Dermis blood vessel endothelial cell (primary cell): Measurements from ENCODE around the gene KRTAP5-4. TPM values are rescaled to one million over a fixed set of nuclear protein-coding genes. Genes with fewer than 3 reads are reported as not detected.
A peak's percentile ranks its signal among the peaks of the same experiment; 100 is the strongest.
"Not testable (repeated sequence)": the region's sequence is repeated elsewhere in the genome, so short reads cannot be mapped to it uniquely, and the experiment has no call there.

Experiments
- DNase-seq: peaks from one replicate; pipeline ENCODE4 v3.0.0; 2010
- total RNA-seq: library from RNA; depleted of rRNA; stranded (reverse); fragments of >200 nt; gene quantifications from 2 replicates; pipeline ENCODE4 v1.2.3, GENCODE V29; 2014

KRTAP5-4 gene
- total RNA-seq, 1 donor from 2014 or later: not detected

DNA sequence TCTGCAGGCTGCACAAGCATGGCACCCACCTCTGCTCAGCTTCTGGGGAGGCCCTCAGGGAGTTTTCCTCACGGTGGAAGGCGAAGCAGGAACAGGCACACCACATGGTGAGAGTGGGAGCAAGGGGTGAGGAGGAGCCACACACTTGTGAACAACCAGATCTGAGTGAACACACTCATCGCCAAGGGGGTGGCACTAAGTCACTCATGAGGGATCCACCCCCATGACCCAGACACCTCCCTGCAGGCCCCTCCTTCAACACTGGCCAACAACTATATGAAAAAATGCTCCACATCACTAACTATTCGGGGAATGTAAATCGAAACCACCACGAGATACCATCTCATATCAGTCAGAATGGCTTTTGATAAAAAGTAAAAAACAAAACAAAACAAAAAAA, 23.1 kb downstream of the KRTAP5-4 start:
- DNase-seq: no peak

DNA sequence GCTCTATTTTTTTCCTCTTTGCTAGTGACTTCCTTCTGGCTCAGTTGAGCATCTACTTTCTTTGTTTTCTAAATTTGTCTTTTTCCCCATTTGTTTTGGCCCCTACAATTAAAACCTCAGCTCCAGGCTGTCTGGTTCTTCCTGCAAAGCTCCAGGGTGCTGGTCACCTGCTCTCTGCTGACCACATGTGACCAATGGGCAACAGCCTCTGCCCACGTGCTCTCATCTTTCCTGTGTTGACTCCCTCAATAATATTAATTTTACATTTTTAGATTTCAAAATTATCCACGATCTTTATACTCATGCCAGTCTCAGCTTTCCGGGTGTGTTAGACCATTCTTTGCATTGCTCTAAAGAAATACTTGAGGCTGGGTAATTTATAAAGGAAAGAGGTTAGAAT, 23.5 kb downstream of the KRTAP5-4 start:
- DNase-seq: not testable (repeated sequence)

DNA sequence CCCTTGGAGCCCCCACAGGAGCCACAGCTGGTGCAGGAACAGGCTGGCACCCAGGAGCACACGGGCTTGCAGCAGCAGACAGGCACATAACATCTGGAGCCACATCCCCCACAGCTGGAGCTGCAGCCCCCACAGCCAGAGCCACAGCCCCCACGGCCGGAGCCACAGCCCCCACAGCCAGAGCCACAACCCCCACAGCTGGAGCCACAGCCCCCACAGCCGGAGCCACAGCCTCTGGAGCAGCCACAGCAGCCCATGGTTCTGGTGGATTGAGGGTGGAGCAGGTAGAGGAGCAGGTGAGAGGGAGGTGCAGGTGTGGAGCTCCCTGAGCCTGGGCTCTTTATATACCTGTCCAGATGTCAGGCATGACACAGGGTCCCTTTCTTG, 24.0 kb downstream of the KRTAP5-4 start, which contains the start of gene KRTAP5-2:
Gene KRTAP5-2 (minus strand): TSS at position 301 of the 387 bp plus-strand sequence. CDS start 44 bp downstream, at position 257.
- no peak for DNase-seq

DNA sequence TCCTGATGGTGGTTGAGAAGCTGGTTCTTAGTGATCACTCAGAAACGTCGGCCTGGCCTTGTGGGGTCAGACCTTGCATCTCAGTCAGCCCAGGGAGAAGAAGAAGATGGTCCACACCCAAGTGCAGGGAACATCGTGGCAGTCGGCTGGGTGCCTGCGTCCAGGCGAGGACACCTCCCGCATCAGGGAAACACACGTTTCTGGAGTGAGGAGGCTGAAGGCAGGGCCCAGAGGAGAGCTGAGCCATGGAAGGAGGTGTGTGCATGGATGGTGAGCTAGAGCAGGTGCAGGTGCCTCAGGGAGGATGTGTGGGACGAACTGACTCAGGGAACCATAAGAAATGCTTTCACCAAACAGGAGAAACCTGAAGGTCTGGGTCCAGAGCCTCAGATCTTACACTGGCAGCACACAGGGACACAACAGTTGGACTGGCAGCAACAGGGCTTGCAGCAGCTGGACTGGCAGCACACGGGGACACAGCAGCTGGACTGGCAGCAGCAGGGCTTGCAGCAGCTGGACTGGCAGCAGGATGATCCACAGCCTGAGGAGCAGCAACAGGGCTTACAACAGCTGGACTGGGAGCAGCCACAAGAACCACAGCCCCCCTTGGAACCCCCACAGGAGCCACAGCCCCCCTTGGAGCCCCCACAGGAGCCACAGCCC, 24.5 kb downstream of the KRTAP5-4 start:
- no peak for DNase-seq

DNA sequence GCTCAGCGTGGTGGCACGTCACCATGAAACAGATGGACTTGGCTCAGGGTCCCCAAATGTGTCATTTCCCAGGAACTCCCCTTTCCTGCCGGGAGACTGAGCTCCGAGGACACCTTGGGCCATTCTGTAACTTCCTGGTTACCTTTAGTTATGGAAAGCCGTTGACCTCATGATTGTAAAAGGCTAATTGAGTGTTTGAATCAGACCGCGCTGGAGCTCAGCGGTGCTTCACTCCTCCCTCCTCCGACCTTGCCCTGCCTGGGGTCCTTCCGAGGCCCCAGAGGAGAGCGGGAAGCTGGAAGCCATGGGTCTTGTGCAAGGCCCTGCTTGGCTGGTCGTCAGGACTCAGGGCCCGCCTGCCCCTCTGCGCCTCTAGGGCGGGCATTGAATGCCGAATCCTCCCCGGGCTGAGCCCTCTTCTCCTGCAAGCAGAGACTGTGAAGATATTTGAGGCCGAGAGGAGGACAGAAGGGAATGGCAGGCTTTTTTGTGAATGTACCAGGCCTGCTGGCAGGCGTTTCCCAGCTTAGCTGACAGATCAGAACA, 25.3 kb downstream of the KRTAP5-4 start:
- not testable (repeated sequence) for DNase-seq

DNA sequence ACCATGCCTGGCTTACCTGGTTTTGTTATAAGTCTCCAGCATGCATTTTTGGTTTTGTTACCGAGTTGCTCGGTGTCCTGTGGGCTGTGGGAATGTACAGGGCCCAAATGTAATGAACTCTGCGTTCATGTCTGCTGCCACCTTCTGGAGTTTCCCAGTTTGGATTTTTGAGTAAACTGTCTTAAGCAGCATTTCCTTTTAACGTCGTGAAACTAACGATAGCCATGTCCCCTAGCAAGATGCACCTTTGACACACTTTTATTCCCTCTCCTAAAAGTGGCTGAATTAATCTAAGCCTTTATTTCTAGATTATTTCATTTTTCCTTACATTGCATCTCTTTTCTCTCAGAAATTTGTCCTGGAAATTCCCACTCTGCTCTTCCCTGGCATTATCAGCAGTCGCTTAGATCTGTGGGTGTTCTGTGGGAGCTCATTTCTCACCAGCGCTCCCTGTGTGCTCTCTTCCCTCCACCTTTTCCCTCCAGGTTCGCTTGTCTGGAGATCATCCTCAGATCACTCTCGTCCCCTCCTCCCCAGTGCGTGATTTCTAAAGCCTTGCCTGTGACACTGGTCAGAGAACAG, 25.9 kb downstream of the KRTAP5-4 start:
- DNase-seq: peak; percentile 30

DNA sequence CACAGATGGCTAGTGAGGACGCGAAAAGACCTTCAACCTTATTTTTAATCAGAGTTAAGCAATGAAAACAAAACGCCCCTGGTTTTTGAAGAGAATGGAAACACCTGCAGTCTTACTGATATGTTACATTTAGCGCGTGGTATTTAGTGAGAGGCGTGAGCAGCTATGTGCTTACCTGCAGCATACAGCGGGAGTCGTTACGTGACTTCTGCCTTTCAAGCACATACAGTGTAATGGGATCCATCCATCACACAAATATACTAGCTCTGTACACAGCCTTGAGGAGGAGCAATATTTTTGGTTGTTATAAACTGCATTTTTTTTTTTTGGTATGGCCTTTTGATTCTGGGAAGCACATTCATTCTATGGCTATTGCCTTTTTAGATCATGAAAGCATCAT, 29.3 kb downstream of the KRTAP5-4 start:
- no peak for DNase-seq

DNA sequence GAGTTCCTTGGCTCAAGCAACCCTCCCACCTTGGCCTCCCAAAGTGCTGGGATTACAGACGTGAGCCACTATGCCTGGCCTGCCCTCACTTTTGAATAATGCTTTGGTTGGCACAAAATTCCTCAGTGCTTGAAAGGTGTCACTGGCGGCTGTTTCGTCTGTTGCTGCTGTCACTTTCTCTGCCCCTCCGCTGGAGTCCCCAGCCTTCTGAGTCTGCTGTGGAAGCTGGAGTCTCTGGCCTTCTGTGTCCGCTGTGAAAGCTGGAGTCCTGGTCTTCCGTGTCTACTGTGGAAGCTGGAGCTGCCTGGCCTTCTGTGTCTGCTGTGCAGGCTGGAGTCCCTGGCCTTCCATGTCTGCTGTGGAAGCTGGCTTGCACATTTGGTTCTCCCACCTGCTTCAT, 31.9 kb downstream of the KRTAP5-4 start:
- DNase-seq: no peak

DNA sequence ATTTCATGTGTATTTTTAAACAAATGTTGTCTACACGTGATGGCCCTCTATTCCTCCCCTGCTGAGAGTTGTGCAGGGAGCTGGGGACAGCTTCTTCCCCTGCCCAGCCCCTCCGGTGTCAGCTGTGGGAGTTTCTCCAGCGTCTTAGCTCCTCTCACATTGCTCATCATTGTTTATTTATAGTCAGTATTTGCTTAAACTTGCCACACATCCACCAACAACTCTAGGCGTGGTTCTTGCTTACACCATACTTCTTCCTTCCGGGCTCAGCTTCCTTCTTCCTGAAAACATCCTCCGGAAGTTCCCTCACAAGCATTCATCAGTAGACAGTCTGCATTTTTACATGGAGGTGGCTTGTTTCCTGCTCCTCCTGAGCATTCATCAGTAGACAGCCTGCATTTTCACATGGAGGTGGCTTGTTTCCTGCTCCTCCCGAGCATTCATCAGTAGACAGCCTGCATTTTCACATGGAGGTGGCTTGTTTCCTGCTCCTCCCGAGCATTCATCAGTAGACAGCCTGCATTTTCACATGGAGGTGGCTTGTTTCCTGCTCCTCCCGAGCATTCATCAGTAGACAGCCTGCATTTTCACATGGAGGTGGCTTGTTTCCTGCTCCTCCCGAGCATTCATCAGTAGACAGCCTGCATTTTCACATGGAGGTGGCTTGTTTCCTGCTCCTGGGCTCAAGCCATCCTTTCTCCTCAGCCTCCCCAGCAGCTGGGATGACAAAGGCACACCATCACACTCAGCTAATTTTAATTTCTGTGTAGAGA, 32.6 kb downstream of the KRTAP5-4 start:
- DNase-seq: peak; percentile 29

DNA sequence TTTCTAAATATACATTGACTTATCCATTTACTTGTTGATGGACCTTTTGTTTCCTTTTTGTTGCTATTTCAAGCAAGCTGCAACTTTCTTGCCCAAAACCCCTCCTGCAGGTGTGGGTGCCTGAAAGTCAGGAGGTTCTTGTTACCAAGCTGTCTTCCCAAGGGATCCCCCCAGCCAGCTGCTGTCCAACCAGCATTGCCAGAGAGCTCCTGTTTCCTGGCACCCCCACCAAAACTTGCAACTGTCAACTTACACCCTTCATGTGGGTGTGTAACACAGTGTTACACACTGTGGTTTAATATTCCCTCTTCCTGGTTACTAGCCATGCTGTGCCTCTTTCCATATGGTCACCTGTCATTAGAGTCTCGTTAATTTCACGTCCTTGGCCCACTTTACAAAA, 35.2 kb downstream of the KRTAP5-4 start:
- no peak for DNase-seq

DNA sequence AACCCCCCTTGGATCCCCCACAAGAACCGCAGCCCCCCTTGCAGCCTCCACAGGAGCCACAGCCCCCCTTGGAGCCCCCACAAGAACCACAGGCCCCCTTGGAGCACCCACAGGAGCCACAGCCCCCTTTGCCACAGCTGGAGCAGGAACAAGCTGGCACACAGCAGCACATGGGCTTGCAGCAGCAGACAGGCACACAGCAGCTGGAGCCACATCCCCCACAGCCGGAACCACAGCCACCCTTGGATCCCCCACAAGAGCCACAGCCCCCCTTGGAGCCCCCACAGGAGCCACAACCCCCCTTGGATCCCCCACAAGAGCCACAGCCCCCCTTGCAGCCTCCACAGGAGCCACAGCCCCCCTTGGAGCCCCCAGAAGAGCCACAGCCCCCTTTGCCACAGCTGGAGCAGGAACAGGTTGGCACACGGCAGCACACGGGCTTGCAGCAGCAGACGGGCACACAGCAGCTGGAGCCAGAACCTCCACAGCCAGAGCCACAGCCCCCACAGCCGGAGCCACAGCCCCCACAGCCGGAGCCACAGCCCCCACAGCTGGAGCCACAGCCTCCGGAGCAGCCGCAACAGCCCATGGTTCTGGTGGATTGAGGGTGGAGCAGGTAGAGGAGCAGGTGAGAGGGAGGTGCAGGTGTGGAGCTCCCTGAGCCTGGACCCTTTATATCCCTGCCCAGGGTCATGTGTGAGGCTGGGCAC, 37.1 kb downstream of the KRTAP5-4 start, which contains the start of gene KRTAP5-1:
Gene KRTAP5-1 (minus strand): TSS at position 623 of the 710 bp plus-strand sequence. CDS start 34 bp downstream, at position 589.
- DNase-seq: not testable (repeated sequence)

DNA sequence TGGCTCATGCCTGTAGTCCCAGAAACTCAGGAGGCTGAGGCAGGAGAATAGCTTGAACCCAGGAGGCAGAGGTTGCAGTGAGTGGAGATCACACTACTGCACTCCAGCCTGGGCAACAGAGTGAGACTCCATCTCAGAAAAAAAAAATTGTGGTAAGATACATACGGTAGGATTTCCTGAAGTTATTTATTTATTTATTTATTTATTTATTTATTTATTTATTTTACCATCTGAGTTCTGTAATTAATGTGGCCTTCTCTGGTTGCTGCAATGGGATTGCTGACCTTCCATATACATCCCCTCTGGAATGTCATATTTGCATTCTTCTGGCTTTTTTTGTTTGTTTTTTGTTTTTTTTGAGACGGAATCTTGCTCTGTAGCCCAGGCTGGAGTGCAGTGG, 39.0 kb downstream of the KRTAP5-4 start:
- not testable (repeated sequence) for DNase-seq

DNA sequence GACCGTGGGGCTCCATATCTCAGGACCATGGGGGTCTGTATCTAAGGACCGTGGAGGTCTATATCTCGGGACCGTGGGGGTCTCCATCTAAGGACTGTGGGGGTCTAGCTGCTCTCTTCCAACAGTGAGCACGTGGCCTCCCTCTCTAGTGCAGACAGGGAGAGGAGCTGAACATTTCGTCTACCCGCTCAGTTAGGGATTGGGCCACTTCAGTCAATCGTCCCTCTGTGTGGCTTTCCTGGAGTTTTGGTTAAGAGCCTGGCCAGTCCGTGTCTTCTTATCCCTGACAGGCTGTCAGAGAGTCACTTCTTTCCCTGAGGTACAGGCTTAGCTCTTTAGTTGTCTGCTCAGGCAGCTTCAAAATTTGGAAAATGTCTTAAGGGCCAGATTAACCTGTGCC, 40.0 kb downstream of the KRTAP5-4 start:
- DNase-seq: no peak

DNA sequence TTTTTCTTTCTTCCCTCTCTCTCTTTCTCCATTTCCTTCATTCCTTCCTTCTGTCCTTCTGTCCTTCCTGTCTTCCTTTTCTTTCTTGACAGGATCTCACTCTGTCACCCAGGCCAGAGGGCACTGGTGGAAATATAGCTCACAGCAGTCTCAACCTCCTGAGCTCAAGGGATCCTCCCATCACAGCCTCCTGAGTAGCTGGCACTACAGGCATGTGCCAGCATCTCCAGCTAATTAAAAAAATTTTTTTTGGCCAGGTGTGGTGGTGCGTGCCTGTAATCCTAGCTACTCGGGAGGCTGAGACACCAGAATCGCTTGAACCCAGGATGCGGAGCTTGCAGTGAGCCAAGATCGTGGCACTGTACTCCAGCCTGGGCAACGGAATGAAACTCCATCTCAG, 45.1 kb downstream of the KRTAP5-4 start:
- no peak for DNase-seq

DNA sequence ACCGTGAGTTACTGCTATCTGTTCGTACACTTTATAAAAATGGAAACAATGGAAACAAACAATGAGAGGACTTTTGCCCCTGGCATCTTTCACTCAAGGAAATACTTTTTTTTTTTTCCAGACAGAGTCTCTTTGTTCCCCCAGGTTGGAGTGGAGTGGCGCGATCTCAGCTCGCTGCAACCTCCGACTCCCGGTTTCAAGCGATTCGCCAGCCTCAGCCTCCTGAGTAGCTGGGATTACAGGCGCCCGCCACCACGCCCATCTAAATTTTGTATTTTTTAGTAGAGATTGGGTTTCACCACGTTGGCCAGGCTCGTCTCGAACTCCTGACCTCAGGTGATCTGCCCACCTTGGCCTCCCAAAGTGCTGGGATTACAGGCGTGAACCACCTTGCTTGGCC, 46.2 kb downstream of the KRTAP5-4 start:
- not testable (repeated sequence) for DNase-seq

DNA sequence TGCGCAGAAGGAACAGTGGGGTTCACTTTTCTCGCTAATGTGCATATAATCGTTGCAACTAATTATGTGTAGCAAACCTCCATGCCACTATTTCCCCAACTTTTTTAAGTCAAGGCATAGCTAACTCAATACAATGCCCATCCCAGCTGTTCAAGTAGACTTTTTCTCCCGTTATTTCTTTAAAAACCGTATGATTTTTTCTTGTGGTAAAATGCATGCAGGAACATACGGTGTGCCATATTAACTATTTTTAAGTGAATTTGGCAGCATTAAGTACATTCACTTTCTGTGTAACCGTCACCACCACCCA, 47.0 kb downstream of the KRTAP5-4 start:
- DNase-seq: no peak

DNA sequence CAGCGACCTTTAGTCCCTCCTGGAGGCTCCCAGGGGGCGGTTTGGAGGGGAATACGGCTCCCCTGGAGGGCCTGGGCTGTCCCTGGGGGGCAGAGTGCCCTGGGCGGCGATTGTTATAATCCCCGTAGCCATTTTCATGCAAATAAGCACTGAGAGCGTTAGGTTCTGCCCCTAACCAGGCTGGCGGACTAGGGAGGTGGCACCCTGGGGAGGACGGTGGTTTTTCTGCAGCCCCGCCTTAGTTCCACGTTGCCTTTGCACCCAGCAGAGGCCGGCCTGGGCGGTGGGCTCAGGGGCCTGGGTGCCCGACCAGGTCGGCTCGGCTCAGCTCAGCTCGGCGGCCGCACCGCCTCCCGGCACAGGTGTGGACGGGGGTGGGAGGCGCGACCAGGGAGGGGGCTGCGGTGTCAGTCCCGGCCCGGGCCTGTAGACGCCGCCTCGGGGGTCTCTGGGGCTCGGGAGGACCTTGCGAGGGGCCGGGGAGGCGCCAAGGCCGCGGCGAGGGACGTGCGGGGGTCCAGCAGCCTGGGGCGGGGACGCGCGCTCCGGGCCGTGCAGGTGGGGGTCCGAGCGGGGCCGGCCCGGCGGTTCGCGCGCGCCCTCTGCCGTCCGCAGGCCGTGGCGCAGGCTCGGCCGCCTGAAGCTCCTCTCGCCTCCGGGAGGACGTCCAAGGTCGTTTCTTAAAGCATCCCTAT, 47.6 kb downstream of the KRTAP5-4 start:
- DNase-seq: peak; percentile 65

DNA sequence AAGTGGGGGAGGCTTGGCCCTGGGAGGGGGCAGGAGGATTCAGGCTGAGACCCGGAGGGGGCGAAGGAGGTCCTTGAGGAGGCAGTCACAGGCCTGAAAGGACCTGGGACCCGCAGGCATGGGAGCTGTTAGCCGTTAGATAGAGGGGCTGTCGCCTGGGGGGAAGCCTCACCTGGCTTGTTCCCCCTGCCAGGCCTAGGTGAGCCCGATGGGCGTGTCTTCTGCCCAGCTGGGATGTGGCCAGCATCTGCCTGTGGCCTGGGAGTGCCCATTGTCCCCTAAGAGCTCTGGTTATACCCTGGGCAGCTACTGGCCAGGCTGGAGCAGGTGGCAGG, 48.1 kb downstream of the KRTAP5-4 start:
- no peak for DNase-seq

DNA sequence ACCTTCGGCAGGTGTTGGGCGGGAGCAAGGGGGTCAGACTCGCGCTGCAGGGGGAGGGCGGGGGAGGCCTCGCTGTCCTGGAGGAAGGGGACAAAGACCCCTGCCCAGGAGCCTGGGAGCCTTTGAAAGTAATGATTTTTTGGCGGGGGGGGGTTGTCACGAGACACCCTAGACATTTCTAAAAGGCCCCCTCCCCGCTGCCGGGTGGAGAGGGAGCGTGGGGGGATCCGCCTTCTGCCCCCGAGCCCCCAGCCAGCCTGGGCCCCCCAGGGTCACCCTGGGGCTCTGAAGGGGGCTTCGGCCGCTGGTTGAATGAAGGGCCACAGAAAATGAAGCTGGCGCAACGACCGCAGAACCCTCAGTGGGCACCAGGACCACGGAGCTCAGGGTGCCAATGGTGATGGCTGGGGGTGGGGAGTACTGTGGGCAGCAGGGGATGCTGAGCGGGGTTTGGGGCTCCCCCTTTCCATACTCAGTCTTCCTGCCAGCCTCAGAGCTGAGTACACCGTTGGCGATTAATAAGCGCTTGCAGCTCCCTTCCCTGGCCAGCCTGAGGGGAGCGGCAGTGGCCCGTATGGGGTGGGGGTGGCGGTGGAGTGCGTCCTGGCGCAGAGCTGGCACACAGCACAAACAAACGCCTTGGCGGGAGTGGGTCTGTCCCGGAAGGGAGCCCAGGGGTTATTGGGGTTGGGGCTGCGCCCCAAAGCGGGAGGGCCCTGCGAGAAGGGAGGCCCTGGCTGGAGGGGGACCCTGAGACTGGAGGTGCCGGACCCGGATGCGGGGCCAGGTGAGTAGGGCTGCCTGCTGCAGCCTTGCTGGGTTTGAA, 48.6 kb downstream of the KRTAP5-4 start:
- DNase-seq: no peak

DNA sequence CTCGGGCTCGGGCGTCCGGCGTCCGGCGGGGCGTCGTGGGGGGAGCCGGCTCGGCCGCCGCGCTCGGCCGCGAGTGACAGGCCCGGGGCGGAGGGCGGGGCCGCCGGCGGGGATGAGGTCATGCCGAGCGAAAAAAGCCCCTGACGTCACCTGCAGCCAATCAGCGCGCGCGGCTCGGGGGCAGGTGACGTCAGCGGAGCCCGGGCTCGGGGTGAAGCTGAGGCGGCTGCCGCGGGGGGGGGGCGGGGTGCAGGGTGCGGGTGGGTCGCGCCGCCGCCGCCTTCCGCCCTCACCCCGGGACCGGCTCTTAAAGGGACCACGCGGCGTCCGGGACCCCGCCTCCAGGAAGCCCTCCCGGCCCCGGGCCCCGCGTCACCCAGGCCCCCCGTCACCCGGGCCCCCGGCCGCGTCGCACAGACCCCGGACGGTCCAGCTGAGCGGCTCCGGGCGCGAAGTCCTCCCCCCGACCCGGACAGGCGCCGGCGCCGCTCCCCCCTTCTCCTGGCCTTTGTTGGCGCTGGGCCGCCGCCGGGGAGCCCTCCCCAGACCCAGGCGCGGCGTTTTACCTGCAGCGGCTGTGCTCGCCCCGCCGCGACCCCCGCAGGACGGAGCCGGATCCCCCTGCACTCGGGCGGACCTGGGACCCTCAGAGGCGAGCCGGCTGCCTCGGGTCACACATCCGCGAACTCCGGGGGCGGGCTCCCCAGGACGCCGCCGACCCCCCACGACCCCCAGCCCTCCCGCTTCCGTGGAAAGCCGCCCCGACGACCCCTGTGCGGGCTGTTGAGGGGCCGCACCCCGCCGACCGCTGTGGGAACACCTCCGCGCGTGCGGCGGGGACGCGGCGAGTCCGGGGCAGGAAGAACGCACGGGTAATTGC, 49.5 kb downstream of the KRTAP5-4 start, which contains the start of gene DUSP8:
Gene DUSP8 (minus strand): TSS at position 75 of the 880 bp plus-strand sequence. CDS start 6,445 bp downstream, outside the sequence.
- peak; percentile 91 for DNase-seq
